ENCODE data around the gene RYR2. TPM values are rescaled to one million over a fixed set of nuclear protein-coding genes. Genes with fewer than 3 reads are reported as not detected.

RYR2 gene
- total RNA-seq, 3 donors from 2014 or later = 0.16 to 0.59 (median 0.33) TPM

GRCh38 chr1:237013608-237014007 lies 28.4 kb upstream of the RYR2 start:
- TF ChIP-seq, protein P1, sequence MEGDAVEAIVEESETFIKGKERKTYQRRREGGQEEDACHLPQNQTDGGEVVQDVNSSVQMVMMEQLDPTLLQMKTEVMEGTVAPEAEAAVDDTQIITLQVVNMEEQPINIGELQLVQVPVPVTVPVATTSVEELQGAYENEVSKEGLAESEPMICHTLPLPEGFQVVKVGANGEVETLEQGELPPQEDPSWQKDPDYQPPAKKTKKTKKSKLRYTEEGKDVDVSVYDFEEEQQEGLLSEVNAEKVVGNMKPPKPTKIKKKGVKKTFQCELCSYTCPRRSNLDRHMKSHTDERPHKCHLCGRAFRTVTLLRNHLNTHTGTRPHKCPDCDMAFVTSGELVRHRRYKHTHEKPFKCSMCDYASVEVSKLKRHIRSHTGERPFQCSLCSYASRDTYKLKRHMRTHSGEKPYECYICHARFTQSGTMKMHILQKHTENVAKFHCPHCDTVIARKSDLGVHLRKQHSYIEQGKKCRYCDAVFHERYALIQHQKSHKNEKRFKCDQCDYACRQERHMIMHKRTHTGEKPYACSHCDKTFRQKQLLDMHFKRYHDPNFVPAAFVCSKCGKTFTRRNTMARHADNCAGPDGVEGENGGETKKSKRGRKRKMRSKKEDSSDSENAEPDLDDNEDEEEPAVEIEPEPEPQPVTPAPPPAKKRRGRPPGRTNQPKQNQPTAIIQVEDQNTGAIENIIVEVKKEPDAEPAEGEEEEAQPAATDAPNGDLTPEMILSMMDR (IDR thresholded peaks at IDR 0.05) = no peak
- no peak for TF ChIP-seq POLR2A (IDR thresholded peaks at IDR 0.05)
- TF ChIP-seq POLR2AphosphoS5 (IDR thresholded peaks at IDR 0.05) = no peak
- no peak overlapping the region for H3K4me3 ChIP-seq

GRCh38 chr1:237016626-237017025 lies 25.4 kb upstream of the RYR2 start:
- H3K4me1 ChIP-seq = no peaks in the 10 kb centered on the region
- H3K4me3 ChIP-seq = no peak overlapping the region
- DNase-seq (ENCODE audit: low spot score in 2 of 2) = no peak
- H3K27ac ChIP-seq = no peak overlapping the region
- TF ChIP-seq POLR2AphosphoS5 (IDR thresholded peaks at IDR 0.05) (no peak), POLR2A (IDR thresholded peaks at IDR 0.05) (no peak)
- TF ChIP-seq, protein P1 (IDR thresholded peaks at IDR 0.05) = no peak
- H3K27me3 ChIP-seq = no peaks in the 10 kb centered on the region
- H3K36me3 ChIP-seq = no peaks in the 10 kb centered on the region
- no peaks in the 10 kb centered on the region for H3K9me3 ChIP-seq
- intact Hi-C loops (cut with DNase I; ENCODE audit: low total_unique reads) = no loop called here

More at GRCh38 chr1:237013608-237014007, 28.4 kb upstream of the RYR2 start:
- no peak for DNase-seq (ENCODE audit: low spot score in 2 of 2)
- H3K4me1 ChIP-seq = no peaks in the 10 kb centered on the region
- no peaks in the 10 kb centered on the region for H3K9me3 ChIP-seq
- H3K36me3 ChIP-seq = no peaks in the 10 kb centered on the region
- H3K27ac ChIP-seq = no peak overlapping the region
- no peaks in the 10 kb centered on the region for H3K27me3 ChIP-seq
- intact Hi-C loops (cut with DNase I; ENCODE audit: low total_unique reads) = no loop called here

DNA sequence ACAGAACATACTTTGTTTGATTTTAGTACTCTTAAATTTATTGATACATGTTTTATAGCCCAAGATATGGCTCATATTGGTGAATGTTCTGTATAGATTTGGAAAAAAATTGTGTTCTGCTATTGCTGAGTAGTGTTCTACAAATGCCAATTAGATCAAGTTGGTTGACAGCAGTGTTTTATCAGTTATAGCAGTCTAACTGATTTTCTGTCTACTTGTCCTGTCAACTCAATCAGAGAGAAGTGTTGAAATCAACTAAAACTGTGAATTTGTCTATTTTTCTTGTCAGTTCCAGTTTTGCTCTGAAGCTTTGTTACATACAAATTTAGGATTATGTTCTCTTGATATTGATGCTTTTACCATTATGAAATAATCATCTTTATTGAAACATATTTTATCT lies 23.1 kb upstream of the RYR2 start:
- H3K36me3 ChIP-seq = no peaks in the 10 kb centered on the region
- H3K4me1 ChIP-seq = no peaks in the 10 kb centered on the region
- no peak overlapping the region for H3K4me3 ChIP-seq
- no peaks in the 10 kb centered on the region for H3K27me3 ChIP-seq
- H3K9me3 ChIP-seq = no peaks in the 10 kb centered on the region
- DNase-seq (ENCODE audit: low spot score in 2 of 2) = no peak
- H3K27ac ChIP-seq = no peak overlapping the region
- TF ChIP-seq POLR2AphosphoS5 (IDR thresholded peaks at IDR 0.05) (no peak), POLR2A (IDR thresholded peaks at IDR 0.05) (no peak)
- TF ChIP-seq, protein P1 (IDR thresholded peaks at IDR 0.05) = no peak
- intact Hi-C loops (cut with DNase I; ENCODE audit: low total_unique reads) = no loop called here

- no peak for DNase-seq (ENCODE audit: low spot score in 2 of 2)
- H3K27me3 ChIP-seq = no peaks in the 10 kb centered on the region
- no peaks in the 10 kb centered on the region for H3K9me3 ChIP-seq
- H3K36me3 ChIP-seq = no peaks in the 10 kb centered on the region
- intact Hi-C loops (cut with DNase I; ENCODE audit: low total_unique reads) = no loop called here
- H3K4me3 ChIP-seq = no peak overlapping the region
- no peak for TF ChIP-seq POLR2AphosphoS5 (IDR thresholded peaks at IDR 0.05)
- TF ChIP-seq, protein P1 (IDR thresholded peaks at IDR 0.05) = no peak
- TF ChIP-seq POLR2A (IDR thresholded peaks at IDR 0.05) = no peak
- H3K27ac ChIP-seq = no peak overlapping the region
- H3K4me1 ChIP-seq = no peaks in the 10 kb centered on the region
Observed at GRCh38 chr1:237025358-237026074, 16.5 kb upstream of the RYR2 start.

DNA sequence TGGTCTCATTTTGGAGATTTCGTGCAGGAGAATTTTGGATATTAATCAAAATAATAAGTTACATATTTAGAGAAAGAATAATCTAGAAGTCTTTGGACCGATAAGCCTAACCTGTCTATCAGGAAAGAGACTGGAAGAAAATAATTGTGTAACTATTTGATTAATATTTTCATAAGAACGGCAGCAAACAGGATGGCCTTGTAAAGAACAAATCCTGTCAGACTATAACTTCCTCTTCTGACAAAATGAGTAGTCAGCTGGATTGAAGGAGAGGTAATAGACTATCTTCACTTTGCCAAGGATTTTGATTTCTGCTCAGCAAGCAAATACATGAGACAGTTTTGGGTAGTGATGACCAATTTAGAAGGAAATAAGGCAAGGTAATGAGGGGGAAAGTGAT lies 12.7 kb upstream of the RYR2 start:
- intact Hi-C loops (cut with DNase I; ENCODE audit: low total_unique reads) = no loop called here
- Histone ChIP-seq H3K27ac (no peak overlapping the region), H3K4me1 (no peaks in the 10 kb centered on the region), H3K27me3 (peaks cover 0 to 3% of the 10 kb centered on the region in 2 donors), H3K36me3 (no peaks in the 10 kb centered on the region), H3K4me3 (no peak overlapping the region), H3K9me3 (peaks cover 0 to 3% of the 10 kb centered on the region in 2 donors)
- DNase-seq (ENCODE audit: low spot score in 2 of 2) = no peak
- TF ChIP-seq POLR2A (IDR thresholded peaks at IDR 0.05) (no peak), POLR2AphosphoS5 (IDR thresholded peaks at IDR 0.05) (no peak)
- TF ChIP-seq, protein P1 (IDR thresholded peaks at IDR 0.05) = no peak

Data from breast epithelium (tissue), 4 donors.